Suppressor macrophage treated with lipopolysaccharide for 4 hours (primary cell): ENCODE results near the gene DMPK.
A peak's percentile ranks its signal among the peaks of the same experiment; 100 is the strongest.

Experiments
- DNase-seq: peaks from one replicate; pipeline ENCODE4 v3.0.0-alpha.2; 2020

Gene DMPK

DNA sequence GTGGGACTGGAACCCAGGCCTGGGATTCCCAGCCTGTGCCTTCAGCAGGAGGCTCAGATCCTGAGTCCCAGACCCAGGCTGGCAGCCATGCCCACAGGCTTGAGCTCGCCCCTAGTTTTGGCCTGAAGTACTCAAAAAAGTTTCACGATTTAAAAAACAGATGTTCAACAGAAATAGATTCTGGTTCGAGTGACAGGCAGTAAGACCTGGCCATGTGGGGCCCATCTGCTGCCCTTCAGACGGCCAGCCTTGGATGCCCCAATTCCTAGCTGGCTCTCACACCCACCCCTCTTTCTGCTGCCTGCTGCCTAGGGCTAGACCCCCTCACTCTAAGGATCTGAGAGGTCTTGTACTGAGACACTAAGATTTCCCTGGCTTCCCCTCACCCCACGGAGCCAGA, 2.8 kb upstream of the DMPK start:
- DNase-seq: no peak

GRCh38 chr19:45784096-45784495, 1.8 kb upstream of the DMPK start:
- no peak for DNase-seq

- no peak for DNase-seq
These were observed 813 bp upstream of the DMPK start for GRCh38 chr19:45782820-45783785.

DNA sequence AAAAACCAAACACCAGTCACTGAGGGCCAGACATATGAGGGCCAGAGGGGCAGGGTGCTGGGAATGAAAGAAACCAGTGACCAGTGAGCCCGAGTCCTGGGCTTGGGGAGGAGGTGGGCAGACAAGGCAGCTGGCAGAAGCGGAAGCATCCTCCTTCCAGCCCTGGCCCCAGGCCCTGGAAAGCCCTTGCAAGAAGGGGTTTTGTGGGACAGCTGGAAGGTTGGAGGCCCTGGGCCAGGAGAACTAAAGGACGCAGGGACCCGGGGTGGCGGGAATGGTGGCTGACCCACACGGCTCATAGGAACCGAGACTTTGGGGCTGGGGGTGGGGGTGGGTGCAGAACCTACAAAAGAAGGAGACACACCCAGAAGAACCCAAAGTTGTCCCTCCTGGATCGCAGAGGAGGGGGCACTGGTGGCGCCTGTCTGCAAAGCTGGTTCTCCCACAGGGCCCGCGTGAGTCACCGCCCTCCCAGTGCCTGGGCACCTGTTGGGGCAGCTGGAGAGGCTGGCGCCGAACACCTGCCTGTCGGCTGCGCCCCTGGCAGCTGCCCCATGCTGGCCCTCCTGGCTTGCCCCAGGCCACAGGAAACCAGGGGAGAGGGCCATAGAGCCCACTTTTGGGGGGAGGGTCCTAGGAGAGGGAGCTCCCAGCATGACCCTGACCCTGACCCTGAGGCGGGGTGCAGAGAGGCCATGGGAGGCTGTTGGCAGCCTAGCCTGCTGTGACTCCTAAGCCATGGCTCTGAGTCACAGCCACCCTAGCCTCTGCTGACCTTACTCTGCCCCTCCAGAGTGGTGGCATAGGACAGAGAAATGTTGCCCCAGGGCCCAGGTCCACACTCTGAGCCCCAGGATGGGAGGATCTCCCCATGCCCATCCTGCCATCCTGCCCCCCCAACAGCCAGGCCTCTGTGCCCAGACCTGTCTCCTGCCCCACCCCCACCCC, 802 bp downstream of the DMPK start:
- DNase-seq: peak; percentile 30

DNA sequence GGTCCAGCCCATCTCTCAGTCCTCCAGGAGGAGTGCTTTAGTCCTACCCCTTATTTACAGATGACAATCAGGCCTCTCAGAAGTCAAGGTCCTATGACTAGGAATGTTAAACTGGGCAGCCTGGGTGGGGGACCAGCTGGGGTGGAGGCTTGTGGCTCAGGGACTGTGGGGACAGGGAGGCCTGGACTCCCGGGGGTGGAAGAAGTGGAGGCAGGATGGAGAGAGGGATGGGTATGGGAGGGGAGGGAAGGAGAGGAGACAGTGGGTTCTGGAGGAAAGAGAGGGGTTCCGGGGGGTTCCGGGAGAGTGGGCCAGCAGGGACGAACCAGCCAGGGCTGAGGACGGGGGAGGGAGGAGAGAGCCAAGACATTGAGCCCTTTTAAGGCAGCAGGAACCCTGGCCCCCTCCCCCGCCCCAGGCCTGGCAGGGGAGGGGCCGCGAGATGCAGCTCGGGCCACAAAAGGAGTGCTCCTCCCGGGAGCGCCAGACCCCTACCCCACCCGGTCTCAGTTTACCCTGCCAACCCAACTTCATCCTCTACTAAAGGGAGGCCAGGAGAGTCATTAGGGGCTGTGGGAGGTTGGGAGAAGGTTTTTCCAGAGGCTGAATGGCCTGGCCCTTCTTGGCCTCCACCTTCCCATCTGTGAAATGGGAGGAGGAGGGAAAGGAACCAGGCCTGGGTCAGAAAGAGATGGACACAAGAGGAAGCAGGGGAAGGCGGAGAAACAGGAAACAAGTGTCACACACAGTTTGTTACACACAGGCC, 1.7 kb downstream of the DMPK start:
- peak; percentile 39 for DNase-seq

DNA sequence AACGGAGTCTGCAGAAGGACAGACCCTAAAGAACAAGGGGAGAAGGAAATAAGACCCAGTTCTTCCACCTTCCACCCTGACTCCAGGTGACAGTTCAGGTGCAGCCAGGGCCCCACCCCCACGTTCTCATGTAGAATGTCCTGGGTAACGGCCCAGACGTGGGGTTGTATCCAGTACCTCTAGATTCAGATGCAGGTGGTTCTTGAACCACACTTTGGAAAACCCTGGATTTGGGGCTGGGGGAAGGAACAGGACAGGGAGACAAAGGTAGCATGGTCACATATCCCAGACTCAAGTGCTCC, 2.2 kb downstream of the DMPK start:
- DNase-seq: no peak

GRCh38 chr19:45779231-45780145, 2.8 kb downstream of the DMPK start:
- peak; percentile 75 for DNase-seq

- no peak for DNase-seq
These were observed 4.2 kb downstream of the DMPK start for GRCh38 chr19:45778010-45778661.

- DNase-seq: no peak
These were observed 4.8 kb downstream of the DMPK start for GRCh38 chr19:45777395-45777961.

- DNase-seq: no peak
These were observed 7.5 kb downstream of the DMPK start for GRCh38 chr19:45774765-45775164.

DNA sequence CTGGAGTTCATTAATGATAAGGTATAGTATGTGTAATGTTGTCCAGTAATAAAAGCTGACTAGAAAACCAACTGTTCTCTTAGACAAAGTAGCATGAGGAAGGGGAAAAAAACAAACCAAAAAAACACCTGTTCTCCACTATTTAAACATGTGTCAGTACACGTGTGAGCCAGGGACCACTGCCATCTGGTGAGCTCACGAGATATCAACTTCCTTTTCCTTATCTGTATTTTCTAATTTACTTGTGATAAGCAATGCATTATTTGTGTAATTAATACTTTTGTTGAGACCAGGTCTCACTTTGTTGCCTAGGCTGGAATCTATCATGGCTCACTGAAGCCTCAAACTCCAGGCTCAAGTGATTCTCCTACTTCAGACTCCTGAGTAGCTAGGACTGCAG, 8.9 kb downstream of the DMPK start:
- DNase-seq: no peak

DNA sequence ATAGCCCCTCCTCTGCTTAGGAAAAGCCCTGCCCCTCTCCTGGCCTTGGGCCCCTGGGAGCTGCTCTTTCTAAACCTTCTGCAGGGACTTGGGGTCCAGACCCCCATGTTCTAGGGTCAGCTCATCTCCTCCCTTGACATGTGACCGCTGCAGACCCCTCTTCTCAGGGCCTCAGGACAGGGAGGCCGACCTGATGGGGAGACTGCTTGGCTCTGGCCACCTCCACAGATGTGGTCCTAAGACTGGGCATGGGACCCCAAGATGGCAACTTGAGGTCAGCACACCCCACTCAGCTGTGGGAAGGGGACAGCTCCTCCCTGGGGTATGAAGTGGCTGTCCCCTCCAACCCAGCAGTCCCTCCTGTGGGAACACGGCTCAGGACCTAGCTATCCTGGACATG, 9.4 kb downstream of the DMPK start:
- DNase-seq: no peak

DNA sequence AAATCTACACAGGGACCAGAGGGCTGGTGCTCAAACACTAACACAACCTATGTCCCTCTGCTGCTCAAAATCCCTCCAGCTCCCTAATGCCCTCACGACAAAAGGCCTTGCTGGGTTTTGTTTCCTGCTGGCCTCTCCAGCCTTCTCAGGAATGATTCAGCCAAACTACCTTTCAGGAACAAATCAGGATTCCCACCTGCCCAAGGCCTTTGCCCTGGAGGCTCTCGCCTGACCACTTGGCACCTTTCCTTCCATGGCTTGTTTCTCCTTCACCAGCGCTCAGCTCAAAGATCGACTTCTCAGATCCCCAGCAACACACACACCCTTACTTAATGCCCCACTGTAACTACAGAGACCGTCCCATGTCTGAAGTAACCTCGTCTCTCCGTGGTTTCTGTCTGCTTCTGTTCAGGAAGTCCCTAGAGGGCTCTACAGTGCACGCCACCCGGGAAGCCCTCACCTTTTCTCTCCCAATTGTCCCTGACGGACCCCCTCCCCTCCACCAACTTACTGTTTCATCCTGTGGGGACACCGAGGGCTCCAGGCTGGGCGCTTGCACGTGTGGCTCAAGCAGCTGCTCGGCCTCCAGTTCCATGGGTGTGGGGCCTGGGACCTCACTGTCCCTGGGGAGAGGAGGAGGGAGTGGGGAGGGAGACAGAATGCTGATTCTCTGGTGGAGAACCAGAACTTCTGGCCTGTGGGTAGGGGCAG, 10.0 kb downstream of the DMPK start:
- no peak for DNase-seq

GRCh38 chr19:45771311-45771933, 10.9 kb downstream of the DMPK start:
- no peak for DNase-seq

- peak; percentile 94 for DNase-seq
These were observed 11.8 kb downstream of the DMPK start for GRCh38 chr19:45770192-45771101.

GRCh38 chr19:45769821-45770191, 12.5 kb downstream of the DMPK start:
- DNase-seq: peak; percentile 28

DNA sequence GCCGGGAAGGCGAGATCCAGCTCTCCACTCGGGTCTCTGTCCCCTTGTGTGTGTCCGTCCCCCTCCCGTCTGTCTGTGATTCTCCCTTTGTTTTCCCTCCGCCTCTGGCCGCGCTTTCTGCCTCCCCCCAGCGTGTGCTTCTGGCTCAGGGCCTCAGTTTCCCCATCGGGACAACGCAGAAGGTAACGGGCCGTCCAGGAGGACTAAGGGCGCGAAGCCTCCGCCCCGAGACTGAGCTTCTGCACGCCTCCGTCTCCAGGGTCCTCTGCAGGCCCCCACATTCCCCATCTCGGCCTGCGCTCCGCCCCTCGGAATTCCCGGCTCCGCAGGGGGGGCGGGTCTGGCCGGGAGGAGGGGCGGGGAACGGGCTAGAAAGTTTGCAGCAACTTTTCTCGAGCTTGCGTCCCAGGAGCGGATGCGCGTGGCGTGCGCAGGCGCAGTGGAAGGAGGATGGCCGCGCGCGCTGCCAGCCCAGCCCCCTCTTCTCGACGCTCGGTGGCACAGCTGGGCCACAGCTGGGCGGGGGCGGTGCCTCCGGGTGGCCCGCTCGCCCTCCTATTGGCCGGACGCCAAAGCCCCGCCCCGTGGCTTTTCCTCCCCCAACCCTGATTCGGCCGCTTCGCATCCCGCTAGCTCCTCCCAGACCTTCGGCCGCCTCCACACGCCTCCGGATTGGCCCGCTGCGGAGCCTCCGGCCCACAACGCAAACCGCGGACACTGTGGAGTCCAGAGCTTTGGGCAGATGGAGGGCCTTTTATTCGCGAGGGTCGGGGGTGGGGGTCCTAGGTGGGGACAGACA, 13.1 kb downstream of the DMPK start, which contains the start of gene SIX5:
SIX5 (minus strand) TSS at position 269 of the 799 bp plus-strand sequence. CDS start 408 bp downstream, outside the sequence.
- peak; percentile 98 for DNase-seq

DNA sequence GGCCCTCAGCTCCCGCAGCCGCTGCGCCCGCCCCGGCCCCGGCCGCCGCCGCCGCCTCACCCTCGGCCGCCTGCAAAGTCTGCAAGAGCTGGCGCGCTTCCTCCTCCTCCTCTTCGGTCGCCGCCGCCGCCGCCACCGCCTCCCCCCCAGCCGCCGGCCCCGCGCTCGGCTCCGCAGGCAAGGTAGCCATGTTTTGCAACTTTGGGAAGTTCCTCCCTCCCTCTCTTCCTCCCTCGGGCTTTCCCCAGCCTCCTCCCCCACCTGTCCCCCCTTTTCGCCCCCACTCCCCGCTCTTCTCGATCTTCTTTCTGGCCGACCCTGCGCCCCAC, 13.7 kb downstream of the DMPK start:
- DNase-seq: peak; percentile 36
